HG03135 (cell line): Measurements from ENCODE around the gene HTR3E.
"Not testable (repeated sequence)": the region's sequence is repeated elsewhere in the genome, so short reads cannot be mapped to it uniquely, and the experiment has no call there.

Experiments used
- ATAC-seq: cut with Tn5 transposase; IDR thresholded peaks from one replicate; pipeline ENCODE4 v1.9.1; 2021; ENCODE audit warnings: mild to moderate bottlenecking, moderate library complexity; ENCODE audit not compliant: unreplicated experiment

HTR3E gene

GRCh38 chr3:184110316-184110725 lies 13.5 kb downstream of the HTR3E start:
- ATAC-seq, result no peak

DNA sequence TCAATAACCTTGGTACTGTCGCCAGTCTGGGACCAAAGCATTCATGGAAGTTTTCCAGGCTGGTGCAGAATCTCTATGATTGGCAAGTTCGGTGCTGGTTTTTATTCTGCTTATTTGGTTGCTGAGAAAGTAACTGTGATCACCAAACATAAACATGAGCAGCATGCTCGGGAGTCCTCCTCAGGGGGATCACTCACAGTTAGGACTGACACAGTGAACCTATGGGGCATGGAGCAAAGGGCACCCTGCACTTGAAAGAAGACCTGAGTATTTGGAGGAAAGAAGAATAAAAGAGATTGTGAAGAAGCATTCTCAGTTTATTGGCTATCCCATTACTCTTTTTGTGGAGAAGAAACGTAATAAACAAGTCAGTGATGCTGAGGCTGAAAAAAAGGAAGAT lies 19.2 kb downstream of the HTR3E start:
- ATAC-seq, result no peak

DNA sequence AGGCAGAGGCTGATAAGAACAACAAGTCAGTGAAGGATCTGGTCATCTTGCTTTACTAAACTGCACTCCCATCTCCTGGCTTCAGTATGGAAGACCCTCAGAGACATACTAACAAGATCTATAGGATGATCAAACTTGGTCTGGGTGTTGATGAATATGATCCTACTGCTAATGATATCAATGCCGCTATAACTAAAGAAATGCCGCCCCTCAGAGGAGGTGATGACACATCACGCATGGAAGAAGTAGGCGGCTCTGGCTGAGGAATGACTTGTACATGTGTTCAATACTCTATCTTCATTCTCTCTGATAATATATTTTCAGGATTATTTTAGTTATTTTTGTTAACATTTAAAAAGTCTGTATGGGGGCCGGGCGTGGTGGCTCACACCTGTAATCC lies 20.8 kb downstream of the HTR3E start:
- no peak for ATAC-seq

- not testable (repeated sequence) for ATAC-seq
Observed at GRCh38 chr3:184121031-184121430, 24.2 kb downstream of the HTR3E start.

GRCh38 chr3:184126006-184126405 lies 29.1 kb downstream of the HTR3E start:
- no peak for ATAC-seq

DNA sequence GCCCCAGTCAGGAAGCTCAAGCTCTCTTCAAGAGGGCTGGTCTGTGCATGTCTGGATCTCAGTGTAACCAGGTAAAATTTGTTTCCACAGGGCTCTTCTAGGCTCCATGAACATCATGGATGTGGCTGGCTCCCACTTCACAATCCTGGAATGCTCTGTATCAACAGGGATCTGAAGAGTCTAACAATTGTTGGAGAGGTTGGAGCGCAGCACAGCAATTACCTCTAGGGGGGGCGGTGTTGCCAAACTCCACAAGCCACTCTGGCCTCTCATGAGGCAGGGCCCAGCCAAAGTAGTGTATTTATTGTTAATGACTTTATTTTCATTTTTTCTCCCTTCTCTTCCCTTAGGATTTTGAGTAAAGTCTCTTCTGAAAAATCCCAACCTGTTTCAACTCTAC lies 32.1 kb downstream of the HTR3E start:
- no peak for ATAC-seq

DNA sequence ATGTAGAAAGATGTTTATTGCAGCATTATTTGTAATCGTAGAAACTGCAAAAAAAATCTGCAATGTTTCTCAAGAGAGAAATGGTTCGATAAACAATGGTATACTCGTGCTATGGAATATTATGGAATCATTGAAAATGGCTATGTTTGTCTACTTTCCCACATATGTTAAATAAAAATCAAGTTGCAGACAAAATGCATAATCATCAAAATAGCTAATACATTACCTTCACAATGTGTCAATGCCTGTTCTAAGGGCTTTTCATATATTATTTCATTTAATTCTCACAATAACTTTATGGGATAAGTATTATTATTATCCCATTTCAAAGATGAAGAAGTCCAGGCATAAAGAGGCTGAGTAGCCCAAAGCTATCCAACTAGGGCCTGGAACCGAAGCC lies 36.1 kb downstream of the HTR3E start:
- no peak for ATAC-seq

GRCh38 chr3:184133840-184134745 lies 37.2 kb downstream of the HTR3E start:
- no peak for ATAC-seq

- peak; percentile 18 for ATAC-seq
Observed at GRCh38 chr3:184134746-184135148, 37.9 kb downstream of the HTR3E start.

- ATAC-seq, result peak; percentile 79
Observed at GRCh38 chr3:184135149-184135910, 38.5 kb downstream of the HTR3E start, which contains the start of gene EIF2B5. Gene EIF2B5, plus strand, starts transcription at chr3:184135358. Its CDS starts 28 bp downstream, at chr3:184135386.

DNA sequence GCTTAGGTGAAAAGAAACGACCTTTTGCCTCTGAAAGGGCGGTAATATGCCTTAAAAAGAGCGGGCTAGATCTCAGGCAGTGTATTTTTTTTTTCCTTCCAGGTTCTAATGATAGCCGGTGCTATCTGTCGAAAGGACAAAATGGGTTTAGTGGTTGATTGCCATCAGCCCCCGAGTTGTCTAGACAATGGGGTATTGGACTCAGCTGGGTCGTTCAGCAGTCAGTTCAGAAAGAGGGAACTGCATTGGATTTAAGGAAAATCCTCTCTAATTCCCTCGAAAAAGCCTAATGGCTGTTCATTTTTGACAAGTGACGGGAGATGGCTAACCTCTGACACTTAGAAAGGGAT lies 39.0 kb downstream of the HTR3E start:
- ATAC-seq, result no peak

DNA sequence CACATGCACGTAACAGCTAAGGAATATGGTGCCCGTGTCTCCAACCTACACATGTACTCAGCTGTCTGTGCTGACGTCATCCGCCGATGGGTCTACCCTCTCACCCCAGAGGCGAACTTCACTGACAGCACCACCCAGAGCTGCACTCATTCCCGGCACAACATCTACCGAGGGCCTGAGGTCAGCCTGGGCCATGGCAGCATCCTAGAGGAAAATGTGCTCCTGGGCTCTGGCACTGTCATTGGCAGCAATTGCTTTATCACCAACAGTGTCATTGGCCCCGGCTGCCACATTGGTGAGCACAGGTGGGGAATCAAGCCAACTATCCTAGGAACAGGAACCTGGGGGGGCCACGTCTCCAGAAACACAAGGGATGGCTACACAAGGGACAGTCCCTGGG lies 43.6 kb downstream of the HTR3E start:
- no peak for ATAC-seq

DNA sequence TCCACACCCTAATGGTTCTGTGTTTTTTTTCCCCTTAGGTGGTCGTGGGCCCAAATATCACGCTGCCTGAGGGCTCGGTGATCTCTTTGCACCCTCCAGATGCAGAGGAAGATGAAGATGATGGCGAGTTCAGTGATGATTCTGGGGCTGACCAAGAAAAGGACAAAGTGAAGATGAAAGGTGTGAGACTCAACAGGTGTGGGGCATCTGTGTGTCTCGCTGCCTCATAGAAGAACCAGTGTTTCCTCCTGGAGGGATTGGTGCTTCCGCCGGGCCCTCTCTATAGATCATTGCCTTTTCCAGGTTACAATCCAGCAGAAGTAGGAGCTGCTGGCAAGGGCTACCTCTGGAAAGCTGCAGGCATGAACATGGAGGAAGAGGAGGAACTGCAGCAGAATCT lies 45.3 kb downstream of the HTR3E start:
- ATAC-seq, result no peak

- no peak for ATAC-seq
Observed at GRCh38 chr3:184143327-184143726, 46.5 kb downstream of the HTR3E start.

DNA sequence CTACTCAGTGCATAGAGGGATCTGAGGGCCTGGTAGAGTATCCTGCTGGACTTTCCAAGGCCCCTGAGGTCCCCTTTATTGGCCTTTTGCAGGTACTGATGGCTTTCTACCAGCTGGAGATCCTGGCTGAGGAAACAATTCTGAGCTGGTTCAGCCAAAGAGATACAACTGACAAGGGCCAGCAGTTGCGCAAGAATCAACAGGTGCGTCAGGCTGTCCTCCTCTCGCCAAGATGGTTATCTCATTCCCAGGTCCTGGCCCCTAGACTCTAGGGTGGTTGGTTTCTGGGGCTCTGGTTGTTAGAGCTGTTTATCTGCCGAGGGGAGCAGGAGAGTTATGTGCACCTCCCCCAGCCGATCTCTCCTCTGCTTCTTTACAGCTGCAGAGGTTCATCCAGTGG lies 47.6 kb downstream of the HTR3E start:
- no peak for ATAC-seq

DNA sequence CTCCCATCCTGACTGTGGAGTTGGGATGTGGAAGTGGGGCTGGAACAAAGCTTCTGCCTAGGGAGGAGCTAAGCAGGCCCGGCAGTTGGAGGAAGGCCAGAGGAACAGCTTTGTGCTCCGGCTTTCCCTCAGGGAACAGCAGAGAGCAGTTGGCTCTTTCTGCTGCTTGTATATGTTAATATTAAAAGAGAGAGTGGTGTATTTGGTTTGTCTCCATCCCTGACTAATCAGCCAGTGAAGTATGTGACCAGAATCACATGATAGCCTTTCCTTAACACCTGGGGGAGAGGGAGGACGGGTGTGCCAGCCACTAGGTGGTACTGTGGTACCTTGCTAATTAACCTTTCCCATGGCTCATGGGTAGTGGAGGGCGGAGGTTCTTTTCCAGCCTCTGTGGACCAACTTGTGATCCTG lies 48.3 kb downstream of the HTR3E start:
- no peak for ATAC-seq

DNA sequence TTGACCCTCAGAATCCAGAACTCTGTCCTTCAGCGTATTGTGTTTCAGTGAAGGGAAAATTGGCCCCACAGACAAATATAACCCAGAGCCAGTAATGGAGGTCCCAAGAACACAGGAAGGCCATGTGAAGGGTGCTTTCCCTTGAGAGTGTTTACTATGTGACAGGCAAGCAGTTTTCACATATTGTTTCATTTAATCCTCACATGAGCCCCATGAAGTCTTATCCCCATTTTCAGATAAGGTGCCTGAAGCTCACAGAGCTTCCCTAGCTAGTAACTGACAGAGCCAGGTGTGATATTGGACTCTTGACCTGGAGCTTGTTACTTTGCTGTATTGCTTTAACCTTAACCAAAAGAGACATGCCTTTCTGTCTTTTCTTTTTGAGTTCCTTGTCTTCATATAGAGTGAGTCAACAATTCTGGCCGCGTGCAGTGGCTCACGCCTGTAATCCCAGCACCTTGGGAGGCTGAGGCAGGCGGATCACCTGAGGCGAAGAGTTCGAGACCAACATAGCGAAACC lies 48.9 kb downstream of the HTR3E start:
- no peak for ATAC-seq

GRCh38 chr3:184148076-184148475 lies 51.2 kb downstream of the HTR3E start:
- no peak for ATAC-seq

DNA sequence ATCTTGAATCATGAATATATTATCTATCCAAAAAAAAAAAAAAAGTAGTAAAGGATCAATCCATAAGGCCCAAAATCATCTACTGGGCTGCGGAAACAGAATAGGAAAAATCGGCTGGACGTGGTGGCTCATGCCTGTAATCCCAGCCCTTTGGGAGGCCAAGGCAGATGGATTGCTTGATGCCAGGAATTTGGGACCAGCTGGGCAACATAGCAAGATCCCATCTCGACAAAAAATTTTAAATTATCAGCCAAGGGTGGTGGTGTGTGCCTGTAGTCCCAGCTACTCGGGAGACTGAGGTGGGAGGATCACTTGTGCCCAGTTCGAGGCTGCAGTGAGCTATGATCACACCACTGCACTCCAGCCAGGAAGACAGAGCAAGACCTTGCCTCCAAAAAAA lies 52.3 kb downstream of the HTR3E start:
- no peak for ATAC-seq

- not testable (repeated sequence) for ATAC-seq
Observed at GRCh38 chr3:184149770-184150169, 52.9 kb downstream of the HTR3E start.

GRCh38 chr3:184154885-184155643 lies 58.2 kb downstream of the HTR3E start, which contains the start of gene DVL3:
Gene DVL3, plus strand, starts transcription at chr3:184155377. Its CDS starts 259 bp downstream, at chr3:184155636.
- ATAC-seq, result peak; percentile 68
